GM12878 (cell line): ENCODE results near the gene RABL6. TPM values are rescaled to one million over a fixed set of nuclear protein-coding genes. Genes with fewer than 3 reads are reported as not detected.

Experiments used
- ATAC-seq: fragments of 200-7000 bp; cut with Tn5 transposase; 3 replicates; pipeline ENCODE4 v1.9.1; 2020; ENCODE audit warnings: mild to moderate bottlenecking, moderate library complexity
- BruUV-seq: library from RNA; stranded (reverse); fragments of 400-500 nt; replicated peaks from 2 replicates; lab custom pipeline; 2021; lab: Mats Ljungman, UMichigan
- CTCF ChIA-PET: fragments of 300-600 bp; sonication (Branson Sonifier 250); formaldehyde crosslinking; extraction: SDS; loops from one replicate; lab custom pipeline; 2021; ENCODE audit warnings: inconsistent platforms; lab: Yijun Ruan, JAX
- POLR2A ChIA-PET: fragments of 350-600 bp; formaldehyde crosslinking; extraction: SDS; loops from one replicate; lab custom pipeline; 2021; ENCODE audit warnings: inconsistent platforms; lab: Charles Lee
- RAD21 ChIA-PET: fragments of 300-600 bp; sonication (Branson Sonifier 250); formaldehyde crosslinking; loops from one replicate; lab custom pipeline; 2023; ENCODE audit warnings: antibody characterized with exemption; ENCODE audit not compliant: unreplicated experiment; lab: Charles Lee
- SMC1A ChIA-PET: fragments of 300-600 bp; sonication (Branson Sonifier 250); formaldehyde crosslinking; loops from one replicate; lab custom pipeline; 2023; ENCODE audit not compliant: unreplicated experiment, uncharacterized antibody; lab: Charles Lee
- DNase-seq: peaks from one replicate; pipeline ENCODE4 v3.0.0-alpha.2; 2011; ENCODE audit warnings: low read depth, low spot score
- FAIRE-seq: peaks from 3 replicates; lab custom pipeline; 2011; peaks lifted over from hg19 to GRCh38; lab: Jason Lieb, UNC
- H2AFZ ChIP-seq: 2 replicates; pipeline ENCODE4 v1.6.0; 2011; ENCODE audit warnings: low read depth, low read length, control low read depth; ENCODE audit not compliant: control insufficient read depth
- H3K27ac ChIP-seq: 2 replicates; pipeline ENCODE4 v1.5.1; 2011; ENCODE audit warnings: control low read depth; ENCODE audit not compliant: control insufficient read depth, insufficient read depth
- H3K27me3 ChIP-seq, 2 experiments: replicated peaks in 1 of 2; 2 replicates each; pipeline versions ENCODE4 v1.6.0 to v1.6.1; 2011; ENCODE audit warnings: low read length in 1 of 2; ENCODE audit not compliant: control insufficient read depth in 2 of 2, insufficient read depth in 2 of 2
- H3K36me3 ChIP-seq, 2 experiments: 2 replicates each; pipeline ENCODE4 v1.5.1; 2011; ENCODE audit warnings: low read length in 1 of 2; ENCODE audit not compliant: control insufficient read depth in 2 of 2, insufficient read depth in 2 of 2
- H3K4me1 ChIP-seq: 2 replicates; pipeline ENCODE4 v1.6.1; 2011; ENCODE audit warnings: mild to moderate bottlenecking, low read length, moderate library complexity, mixed read lengths; ENCODE audit not compliant: control insufficient read depth, insufficient read depth
- H3K4me2 ChIP-seq: 2 replicates; pipeline ENCODE4 v1.6.0; 2011; ENCODE audit warnings: control low read depth; ENCODE audit not compliant: control insufficient read depth, insufficient read depth
- H3K4me3 ChIP-seq: fragments of 200-600 bp; sonication (generic); 2 replicates; pipeline ENCODE4 v1.5.1; 2016
- H3K79me2 ChIP-seq: 2 replicates; pipeline ENCODE4 v1.6.0; 2011; ENCODE audit warnings: low read length; ENCODE audit not compliant: control insufficient read depth, insufficient read depth
- H3K9ac ChIP-seq: 2 replicates; pipeline ENCODE4 v1.8.0; 2011; ENCODE audit warnings: low read length, control low read depth, mixed read lengths; ENCODE audit not compliant: control insufficient read depth, insufficient read depth
- H3K9me3 ChIP-seq: replicated peaks from 3 replicates; pipeline ENCODE4 v1.5.1; 2011; ENCODE audit warnings: mild to moderate bottlenecking, low read length; ENCODE audit not compliant: control insufficient read depth, insufficient read depth
- H4K20me1 ChIP-seq: 2 replicates; pipeline ENCODE4 v1.6.0; 2011; ENCODE audit not compliant: control insufficient read depth, insufficient read depth
- BACH1 ChIP-seq: fragments of 450-650 bp; IDR thresholded peaks from 2 replicates; pipeline ENCODE4 v1.6.1; 2017; ENCODE audit warnings: mild to moderate bottlenecking, borderline replicate concordance
- ETV6 ChIP-seq, 2 experiments: fragments of 450-650 bp in 1 of 2; IDR thresholded peaks in 1 of 2; conservative IDR thresholded peaks in 1 of 2; 2 replicates each; pipeline ENCODE4 v1.6.1; 2014; ENCODE audit warnings: antibody characterized with exemption in 1 of 2, borderline replicate concordance in 1 of 2, low read depth in 1 of 2, mild to moderate bottlenecking in 1 of 2, moderate library complexity in 1 of 2
- KDM1A ChIP-seq: fragments of 200-600 bp; sonication (generic); IDR thresholded peaks from 2 replicates; pipeline ENCODE4 v1.6.1; 2016; ENCODE audit warnings: borderline replicate concordance
- KLF5 ChIP-seq: fragments of 450-650 bp; IDR thresholded peaks from 2 replicates; pipeline ENCODE4 v1.6.1; 2014; ENCODE audit warnings: mild to moderate bottlenecking; ENCODE audit not compliant: partially characterized antibody
- MTA2 ChIP-seq: fragments of 450-650 bp; IDR thresholded peaks from 2 replicates; pipeline ENCODE4 v1.6.1; 2016; ENCODE audit warnings: low read depth, mild to moderate bottlenecking, moderate library complexity
- POLR2AphosphoS2 ChIP-seq: IDR thresholded peaks from 2 replicates; pipeline ENCODE4 v1.6.1; 2011; ENCODE audit warnings: low read depth, mild to moderate bottlenecking, low read length, improper control_type of control experiment, moderate library complexity
- RUNX3 ChIP-seq: IDR thresholded peaks from 2 replicates; pipeline ENCODE4 v1.6.1; 2012; ENCODE audit warnings: low read length, inconsistent platforms
- SREBF2 ChIP-seq: IDR thresholded peaks from 2 replicates; pipeline ENCODE4 v1.6.1; 2012; ENCODE audit warnings: mild to moderate bottlenecking, low read length
- YY1 ChIP-seq: IDR thresholded peaks from 2 replicates; pipeline ENCODE4 v1.6.1; 2011; ENCODE audit warnings: low read depth, mild to moderate bottlenecking, low read length
- WGBS: methylation state at CpG from one replicate; pipeline ENCODE4 v1.1.6; 2016; ENCODE audit warnings: low lambda C conversion rate; ENCODE audit not compliant: insufficient replicate concordance, insufficient coverage; ENCODE audit errors: missing lambda C conversion rate; 5-methylcytosine and 5-hydroxymethylcytosine counted together
- in situ Hi-C: fragments of 300-500 bp; cut with MboI; formaldehyde crosslinking; loops from 9 replicates; pipeline ENCODE4 v1.14.3; 2018; ENCODE audit warnings: mixed read lengths
- intact Hi-C: fragments of 100-400 bp; cut with micrococcal nuclease; formaldehyde crosslinking; loops from one replicate; pipeline ENCODE4 v1.14.2; 2022; ENCODE audit not compliant: unreplicated experiment
- polyA plus RNA-seq, 11 experiments: library from polyadenylated mRNA; depleted of rRNA in 4 of 11; unstranded in 6 of 11; stranded (reverse) in 5 of 11; fragments of >200 nt; fragmentation: Nextera tagmentation in 4 of 11; fragmentation: Illumina TruSeq in 1 of 11; extraction: Ambion mirVana in 4 of 11; extraction: Trizol in 1 of 11; gene quantifications; 1 replicate in 1 of 11; 2 replicates in 10 of 11; pipeline versions ENCODE4 v1.2.1 to v1.2.3, GENCODE V29; 2011 to 2016; ENCODE audit warnings: inconsistent platforms in 2 of 11, missing spikeins in 2 of 11, low read depth in 1 of 11
- total RNA-seq, 4 experiments: library from RNA; depleted of rRNA in 3 of 4; stranded (reverse); fragments of >200 nt in 3 of 4; fragmentation: Illumina TruSeq in 1 of 4; extraction: Trizol in 1 of 4; gene quantifications; 2 replicates each; pipeline versions ENCODE4 v1.2.1 to v1.2.3, GENCODE V29; 2013 to 2021
- TF ChIP-seq, protein P1 (sequence below): fragments of 450-650 bp; formaldehyde crosslinking; IDR thresholded peaks from 2 replicates; pipeline ENCODE4 v1.4.0; 2020; ENCODE audit warnings: mild to moderate bottlenecking, moderate library complexity
- TF ChIP-seq, protein P2 (sequence below): fragments of 450-650 bp; IDR thresholded peaks from 2 replicates; pipeline ENCODE4 v1.6.1; 2016; ENCODE audit warnings: mild to moderate bottlenecking
- TF ChIP-seq, protein P3 (sequence below): IDR thresholded peaks from 2 replicates; pipeline ENCODE4 v1.6.1; 2011; ENCODE audit warnings: mild to moderate bottlenecking, low read depth, low read length, moderate library complexity; ENCODE audit not compliant: insufficient replicate concordance

The RABL6 gene
- total and polyA plus RNA-seq, 10 of the 15 experiments (the other 5 are each of a cell fraction or from before 2014, with no cell fraction given) = 1.4 to 134 (median 42.7) TPM

DNA sequence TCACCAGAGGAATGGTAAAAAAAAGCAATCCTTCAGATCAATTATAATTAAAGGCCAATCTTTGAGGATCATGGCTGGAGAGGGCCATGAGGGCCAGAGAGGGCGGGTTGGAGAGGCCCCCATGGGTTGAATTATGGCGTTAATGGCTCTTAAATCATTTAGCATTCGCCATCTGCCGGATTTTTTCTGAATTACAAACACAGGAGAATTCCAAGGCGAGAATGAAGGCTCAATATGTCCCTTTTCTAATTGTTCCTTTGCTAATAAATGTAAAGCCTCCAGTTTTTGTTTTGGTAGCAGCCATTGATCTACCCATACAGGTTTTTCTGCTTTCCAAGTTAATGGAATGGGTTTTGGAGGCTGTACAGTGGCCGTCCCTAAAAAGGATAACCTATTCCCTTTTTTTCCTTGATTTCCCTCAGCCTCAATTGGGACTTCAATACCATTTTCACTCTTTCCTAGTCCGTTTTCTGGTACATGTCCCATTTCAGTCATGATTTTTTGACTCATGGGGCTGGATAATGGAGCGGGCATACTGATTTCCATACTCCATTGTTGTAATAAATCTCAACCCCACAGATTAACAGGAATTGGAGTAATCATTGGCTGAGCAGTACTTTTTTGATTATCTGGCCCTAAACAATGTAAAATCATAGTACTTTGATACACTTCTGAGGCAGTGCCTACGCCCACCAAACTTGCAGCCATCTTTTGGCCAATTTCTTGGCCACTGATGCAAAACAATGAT lies 23.3 kb upstream of the RABL6 start (continued):
- TF ChIP-seq, protein P1, sequence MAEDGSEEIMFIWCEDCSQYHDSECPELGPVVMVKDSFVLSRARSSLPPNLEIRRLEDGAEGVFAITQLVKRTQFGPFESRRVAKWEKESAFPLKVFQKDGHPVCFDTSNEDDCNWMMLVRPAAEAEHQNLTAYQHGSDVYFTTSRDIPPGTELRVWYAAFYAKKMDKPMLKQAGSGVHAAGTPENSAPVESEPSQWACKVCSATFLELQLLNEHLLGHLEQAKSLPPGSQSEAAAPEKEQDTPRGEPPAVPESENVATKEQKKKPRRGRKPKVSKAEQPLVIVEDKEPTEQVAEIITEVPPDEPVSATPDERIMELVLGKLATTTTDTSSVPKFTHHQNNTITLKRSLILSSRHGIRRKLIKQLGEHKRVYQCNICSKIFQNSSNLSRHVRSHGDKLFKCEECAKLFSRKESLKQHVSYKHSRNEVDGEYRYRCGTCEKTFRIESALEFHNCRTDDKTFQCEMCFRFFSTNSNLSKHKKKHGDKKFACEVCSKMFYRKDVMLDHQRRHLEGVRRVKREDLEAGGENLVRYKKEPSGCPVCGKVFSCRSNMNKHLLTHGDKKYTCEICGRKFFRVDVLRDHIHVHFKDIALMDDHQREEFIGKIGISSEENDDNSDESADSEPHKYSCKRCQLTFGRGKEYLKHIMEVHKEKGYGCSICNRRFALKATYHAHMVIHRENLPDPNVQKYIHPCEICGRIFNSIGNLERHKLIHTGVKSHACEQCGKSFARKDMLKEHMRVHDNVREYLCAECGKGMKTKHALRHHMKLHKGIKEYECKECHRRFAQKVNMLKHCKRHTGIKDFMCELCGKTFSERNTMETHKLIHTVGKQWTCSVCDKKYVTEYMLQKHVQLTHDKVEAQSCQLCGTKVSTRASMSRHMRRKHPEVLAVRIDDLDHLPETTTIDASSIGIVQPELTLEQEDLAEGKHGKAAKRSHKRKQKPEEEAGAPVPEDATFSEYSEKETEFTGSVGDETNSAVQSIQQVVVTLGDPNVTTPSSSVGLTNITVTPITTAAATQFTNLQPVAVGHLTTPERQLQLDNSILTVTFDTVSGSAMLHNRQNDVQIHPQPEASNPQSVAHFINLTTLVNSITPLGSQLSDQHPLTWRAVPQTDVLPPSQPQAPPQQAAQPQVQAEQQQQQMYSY (CRISPR knock-in tag) = no peak
- TF ChIP-seq ETV6 (conservative IDR thresholded peaks at IDR 0.05 in 1 of 2, IDR thresholded peaks at IDR 0.05 in 1 of 2; ENCODE audit: borderline replicate concordance in 1 of 2, low read depth in 1 of 2) = no peak
- 0 out of 2 replicates have a peak, but pooled peaks have one; percentile 43 for TF ChIP-seq YY1
- TF ChIP-seq SREBF2 = no peak
- no peak for TF ChIP-seq POLR2AphosphoS2

DNA sequence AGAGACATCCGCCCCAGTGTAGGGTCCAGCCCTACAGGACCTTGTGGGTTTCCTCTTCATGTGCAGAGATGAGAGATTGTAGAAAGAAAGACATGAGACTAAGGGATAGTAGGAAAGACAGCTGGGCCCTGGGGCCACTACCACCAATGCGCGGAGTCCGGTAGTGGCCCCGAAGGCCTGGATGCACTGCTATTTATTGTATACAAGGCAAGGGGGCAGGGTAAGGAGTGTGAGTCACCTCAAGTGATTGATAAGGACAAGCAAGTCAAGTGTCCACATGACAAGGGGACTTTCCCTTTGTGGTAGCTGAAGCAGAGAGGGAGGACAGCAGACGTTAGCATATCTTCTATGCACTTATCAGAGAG lies 22.8 kb upstream of the RABL6 start:
- intact Hi-C loops (loop anchor here (5.0 kb wide), 1 partner anchor 452 kb away; no protein-coding TSS in a partner anchor), in situ Hi-C loops (no loop called here)
- no peaks in the 10 kb centered on the region; a peak in 1 of 4 replicates for H3K27me3 ChIP-seq
- DNase-seq (no peak), FAIRE-seq (peak; percentile 41), ATAC-seq (peak; percentile 81)
- no peak overlapping the region for H3K4me2 ChIP-seq
- no peaks in the 10 kb centered on the region for H4K20me1 ChIP-seq
- no peak overlapping the region for H3K9ac ChIP-seq
- no peak overlapping the region for H3K4me3 ChIP-seq
- H3K36me3 ChIP-seq = no peaks in the 10 kb centered on the region
- no TSS peak for BruUV-seq
- H3K4me1 ChIP-seq = peaks cover 3% of the 10 kb centered on the region
- no peak overlapping the region for H2AFZ ChIP-seq
- ChIA-PET CTCF (interaction anchor here (1.0 to 13.1 kb wide), 4 partner anchors 15 to 282 kb away, joined by 3 to 163 read pairs (median 46); no protein-coding TSS in a partner anchor), RAD21 (interaction anchor here (0.8 to 1.9 kb wide), 2 partner anchors 17 to 19 kb away, joined by 3 to 6 read pairs; no protein-coding TSS in a partner anchor), POLR2A (interaction anchor here (0.5 to 0.8 kb wide), 2 partner anchors 95 to 365 kb away, joined by 3 to 6 read pairs; no protein-coding TSS in a partner anchor)
- no peaks in the 10 kb centered on the region for H3K79me2 ChIP-seq
- no peaks in the 10 kb centered on the region for H3K9me3 ChIP-seq
- no peak overlapping the region for H3K27ac ChIP-seq
- TF ChIP-seq BACH1 (no peak), MTA2 (no peak), KDM1A (no peak), RUNX3 (peak; percentile 68), KLF5 (no peak)
- TF ChIP-seq, protein P2, sequence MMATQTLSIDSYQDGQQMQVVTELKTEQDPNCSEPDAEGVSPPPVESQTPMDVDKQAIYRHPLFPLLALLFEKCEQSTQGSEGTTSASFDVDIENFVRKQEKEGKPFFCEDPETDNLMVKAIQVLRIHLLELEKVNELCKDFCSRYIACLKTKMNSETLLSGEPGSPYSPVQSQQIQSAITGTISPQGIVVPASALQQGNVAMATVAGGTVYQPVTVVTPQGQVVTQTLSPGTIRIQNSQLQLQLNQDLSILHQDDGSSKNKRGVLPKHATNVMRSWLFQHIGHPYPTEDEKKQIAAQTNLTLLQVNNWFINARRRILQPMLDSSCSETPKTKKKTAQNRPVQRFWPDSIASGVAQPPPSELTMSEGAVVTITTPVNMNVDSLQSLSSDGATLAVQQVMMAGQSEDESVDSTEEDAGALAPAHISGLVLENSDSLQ = peak; percentile 49; the same call in 1 of the 2 replicates
- TF ChIP-seq, protein P3, sequence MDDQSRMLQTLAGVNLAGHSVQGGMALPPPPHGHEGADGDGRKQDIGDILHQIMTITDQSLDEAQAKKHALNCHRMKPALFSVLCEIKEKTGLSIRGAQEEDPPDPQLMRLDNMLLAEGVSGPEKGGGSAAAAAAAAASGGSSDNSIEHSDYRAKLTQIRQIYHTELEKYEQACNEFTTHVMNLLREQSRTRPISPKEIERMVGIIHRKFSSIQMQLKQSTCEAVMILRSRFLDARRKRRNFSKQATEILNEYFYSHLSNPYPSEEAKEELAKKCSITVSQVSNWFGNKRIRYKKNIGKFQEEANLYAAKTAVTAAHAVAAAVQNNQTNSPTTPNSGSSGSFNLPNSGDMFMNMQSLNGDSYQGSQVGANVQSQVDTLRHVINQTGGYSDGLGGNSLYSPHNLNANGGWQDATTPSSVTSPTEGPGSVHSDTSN = peak; percentile 24
- TF ChIP-seq, all 136 proteins: peak for 3
- SMC1A ChIA-PET = interaction anchor here (3.7 kb wide), 1 partner anchor 19 kb away, joined by 23 read pairs; no protein-coding TSS in a partner anchor
- WGBS = 47% methylated on average over 6 of the region's 6 CpGs
